Measurements from ENCODE around the gene GP1BB.
"Not testable (repeated sequence)": the region's sequence is repeated elsewhere in the genome, so short reads cannot be mapped to it uniquely, and the experiment has no call there.

Gene GP1BB

GRCh38 chr22:19714312-19715187, 8.8 kb upstream of the GP1BB start, which contains the start of gene SEPTIN5:
Gene SEPTIN5 (plus strand): TSS chr22:19714503. CDS start chr22:19714589, 86 bp downstream.
- DNase-seq, result no peak

GRCh38 chr22:19715188-19715930, 8.0 kb upstream of the GP1BB start:
- DNase-seq, result no peak

GRCh38 chr22:19716041-19716828, 7.1 kb upstream of the GP1BB start:
- DNase-seq, result no peak

GRCh38 chr22:19716829-19717105, 6.6 kb upstream of the GP1BB start:
- DNase-seq, result no peak

GRCh38 chr22:19717181-19717580, 6.2 kb upstream of the GP1BB start:
- DNase-seq, result no peak

GRCh38 chr22:19717691-19718455, 5.5 kb upstream of the GP1BB start:
- DNase-seq, result peak; percentile 63

GRCh38 chr22:19718456-19719049, 4.8 kb upstream of the GP1BB start:
- DNase-seq, result no peak

- peak; percentile 15 for DNase-seq
Measured at GRCh38 chr22:19719050-19719482, 4.3 kb upstream of the GP1BB start.

- DNase-seq, result no peak
Measured at GRCh38 chr22:19719488-19720021, 3.8 kb upstream of the GP1BB start.

GRCh38 chr22:19720150-19720827, 3.0 kb upstream of the GP1BB start:
- no peak for DNase-seq

- no peak for DNase-seq
Measured at GRCh38 chr22:19720999-19721329, 2.4 kb upstream of the GP1BB start.

- no peak for DNase-seq
Measured at GRCh38 chr22:19721330-19722177, 1.8 kb upstream of the GP1BB start.

GRCh38 chr22:19722178-19722981, 959 bp upstream of the GP1BB start:
- DNase-seq, result no peak

GRCh38 chr22:19722982-19723231, 432 bp upstream of the GP1BB start:
- DNase-seq, result no peak

- no peak for DNase-seq
Measured at GRCh38 chr22:19723983-19724827, 866 bp downstream of the GP1BB start.

GRCh38 chr22:19724927-19725661, 1.8 kb downstream of the GP1BB start:
- no peak for DNase-seq

GRCh38 chr22:19726064-19726788, 2.9 kb downstream of the GP1BB start:
- not testable (repeated sequence) for DNase-seq
